K562 (cell line): Measurements from ENCODE around the gene DMAC2. TPM values are rescaled to one million over a fixed set of nuclear protein-coding genes. Genes with fewer than 3 reads are reported as not detected.

Source experiments
- ATAC-seq: fragments of 200-7000 bp; cut with Tn5 transposase; 3 replicates; pipeline ENCODE4 v1.9.1; 2020; ENCODE audit warnings: moderate library complexity
- BruUV-seq: library from RNA; stranded (reverse); fragments of 400-500 nt; replicated peaks from 2 replicates; lab custom pipeline; 2021; lab: Mats Ljungman, UMichigan
- CTCF ChIA-PET: fragments of 300-600 bp; formaldehyde crosslinking; extraction: SDS; loops from one replicate; lab custom pipeline; 2021; ENCODE audit warnings: low intra/inter-chr PET ratio; lab: Yijun Ruan, JAX
- POLR2A ChIA-PET: fragments of 300-600, 350-650 bp; sonication (Branson Sonifier 250); formaldehyde crosslinking; extraction: SDS; loops from one replicate; lab custom pipeline; 2021; ENCODE audit warnings: antibody characterized with exemption, inconsistent platforms; lab: Yijun Ruan, JAX
- DNase-seq, 4 experiments: peaks; one replicate each; pipeline versions ENCODE4 v3.0.0 to v3.0.0-alpha.2; 2011 to 2018; ENCODE audit warnings: low spot score in 3 of 4, mixed read lengths in 3 of 4; ENCODE audit errors: extremely low read depth in 1 of 4
- FAIRE-seq: peaks from 2 replicates; lab custom pipeline; 2011; peaks lifted over from hg19 to GRCh38; lab: Jason Lieb, UNC
- H2AFZ ChIP-seq: 2 replicates; pipeline ENCODE4 v1.6.0; 2011; ENCODE audit warnings: low read depth, low read length, control low read depth, inconsistent platforms
- H3K27ac ChIP-seq: fragments of 200-600 bp; 3 replicates; pipeline ENCODE4 v1.8.0; 2011; ENCODE audit warnings: low read depth, mild to moderate bottlenecking, control low read depth, inconsistent platforms, low read length, moderate library complexity, mixed read lengths; ENCODE audit errors: extremely low read depth
- H3K27me3 ChIP-seq, 2 experiments: fragments of 300-600 bp in 1 of 2; 2 replicates in 1 of 2; 3 replicates in 1 of 2; pipeline versions ENCODE4 v1.6.0 to v1.8.0; 2011; ENCODE audit warnings: inconsistent platforms in 2 of 2, low read length in 2 of 2, mild to moderate bottlenecking in 1 of 2, mixed read lengths in 1 of 2, moderate library complexity in 1 of 2; ENCODE audit not compliant: control insufficient read depth in 2 of 2, insufficient read depth in 2 of 2
- H3K36me3 ChIP-seq: fragments of 300-600 bp; 3 replicates; pipeline ENCODE4 v1.8.0; 2011; ENCODE audit warnings: mild to moderate bottlenecking, low read length, inconsistent platforms; ENCODE audit not compliant: control insufficient read depth, insufficient read depth
- H3K4me1 ChIP-seq, 2 experiments: fragments of 200-600 bp in 1 of 2; replicated peaks in 1 of 2; 2 replicates in 1 of 2; 3 replicates in 1 of 2; pipeline versions ENCODE4 v1.5.1 to v1.8.0; 2011; ENCODE audit warnings: inconsistent platforms in 2 of 2, low read length in 2 of 2, mild to moderate bottlenecking in 1 of 2, mixed read lengths in 1 of 2, moderate library complexity in 1 of 2; ENCODE audit not compliant: control insufficient read depth in 2 of 2, insufficient read depth in 2 of 2
- H3K4me2 ChIP-seq: 2 replicates; pipeline ENCODE4 v1.6.1; 2011; ENCODE audit warnings: low read length, control low read depth, inconsistent platforms, mixed read lengths; ENCODE audit not compliant: insufficient read depth
- H3K4me3 ChIP-seq: fragments of 200-600 bp; sonication (generic), shearing (Covaris generic); 2 replicates; pipeline ENCODE4 v1.5.1; 2016; ENCODE audit warnings: control low read depth, inconsistent platforms
- H3K79me2 ChIP-seq: fragments of 200-600 bp; 3 replicates; pipeline ENCODE4 v1.8.0; 2011; ENCODE audit warnings: low read length, inconsistent platforms; ENCODE audit not compliant: control insufficient read depth, insufficient read depth
- H3K9ac ChIP-seq, 2 experiments: 2 replicates each; pipeline versions ENCODE4 v1.6.0 to v1.6.1; 2011; ENCODE audit warnings: low read depth in 2 of 2, low read length in 2 of 2, control low read depth in 1 of 2, inconsistent platforms in 1 of 2, mild to moderate bottlenecking in 1 of 2, mixed read lengths in 1 of 2; ENCODE audit not compliant: insufficient read depth in 1 of 2
- H3K9me1 ChIP-seq: one replicate; pipeline ENCODE4 v1.6.0; 2011; ENCODE audit warnings: inconsistent platforms, mild to moderate bottlenecking, low read length, moderate library complexity; ENCODE audit not compliant: control insufficient read depth, insufficient read depth
- H3K9me3 ChIP-seq: replicated peaks from 2 replicates; pipeline ENCODE4 v1.5.1; 2011; ENCODE audit warnings: low read depth, low read length, inconsistent platforms; ENCODE audit not compliant: control insufficient read depth, insufficient read depth
- H4K20me1 ChIP-seq: replicated peaks from 2 replicates; pipeline ENCODE4 v1.6.1; 2011; ENCODE audit warnings: low read length, inconsistent platforms, mixed read lengths; ENCODE audit not compliant: control insufficient read depth, insufficient read depth
- HOXB6 ChIP-seq: fragments of 250-450 bp; sonication (Bioruptor Pico); IDR thresholded peaks from 2 replicates; pipeline ENCODE4 v1.5.1; 2022; ENCODE audit warnings: mild to moderate bottlenecking, borderline replicate concordance
- KLF13 ChIP-seq: fragments of 450-650 bp; IDR thresholded peaks from 2 replicates; pipeline ENCODE4 v1.6.1; 2016; ENCODE audit warnings: missing genetic modification characterization, low read depth, mild to moderate bottlenecking, missing compliant biosample characterization, moderate library complexity, borderline replicate concordance
- ZKSCAN1 ChIP-seq: fragments of 150-350 bp; IDR thresholded peaks from 2 replicates; pipeline ENCODE4 v1.6.1; 2016; ENCODE audit warnings: low read depth, low read length
- ZNF79 ChIP-seq: fragments of 250-450 bp; sonication (Bioruptor Pico); IDR thresholded peaks from 2 replicates; pipeline ENCODE4 v1.4.0; 2020; ENCODE audit warnings: low read depth, mild to moderate bottlenecking, moderate library complexity
- WGBS: fragments of 100-300 bp; shearing (Covaris generic); methylation state at CpG from one replicate; pipeline ENCODE4 v1.1.6; 2016; ENCODE audit warnings: low coverage, mixed read lengths; ENCODE audit not compliant: insufficient coverage; ENCODE audit errors: missing lambda C conversion rate; 5-methylcytosine and 5-hydroxymethylcytosine counted together
- in situ Hi-C: fragments of 300-500 bp; cut with MboI; formaldehyde crosslinking; loops from 4 replicates; pipeline ENCODE4 v1.15.0; 2018; ENCODE audit warnings: inconsistent platforms, mixed read lengths
- intact Hi-C: fragments of 100-400 bp; cut with micrococcal nuclease; formaldehyde crosslinking; loops from 2 replicates; pipeline ENCODE4 v1.14.2; 2022
- polyA plus RNA-seq, 8 experiments: library from polyadenylated mRNA; depleted of rRNA in 4 of 8; stranded (reverse) in 5 of 8; unstranded in 3 of 8; fragments of >200 nt; fragmentation: Nextera tagmentation in 2 of 8; fragmentation: Illumina TruSeq in 1 of 8; extraction: Ambion mirVana in 2 of 8; extraction: Trizol in 1 of 8; gene quantifications; 2 replicates each; pipeline versions ENCODE4 v1.2.1 to v1.2.3, GENCODE V29; 2011 to 2014; ENCODE audit warnings: inconsistent platforms in 1 of 8, missing spikeins in 1 of 8
- total RNA-seq, 7 experiments: library from RNA; depleted of rRNA in 6 of 7; stranded (reverse); fragments of >200 nt in 6 of 7; fragmentation: Illumina TruSeq in 2 of 7; extraction: Trizol in 2 of 7; gene quantifications; 2 replicates each; pipeline versions ENCODE4 v1.2.1 to v1.2.3, GENCODE V29; 2011 to 2021; ENCODE audit warnings: low replicate concordance in 1 of 7
- TF ChIP-seq, protein P1 (sequence below): IDR thresholded peaks from 3 replicates; pipeline ENCODE4 v1.6.1; 2011; ENCODE audit warnings: borderline replicate concordance, mild to moderate bottlenecking, moderate library complexity; ENCODE audit not compliant: insufficient read length; ENCODE audit errors: extremely low read depth
- TF ChIP-seq, protein P2 (sequence below): sonication (generic); formaldehyde crosslinking; IDR thresholded peaks from 2 replicates; pipeline ENCODE4 v1.8.0; 2023; ENCODE audit warnings: mild to moderate bottlenecking, missing genetic modification reagents

The DMAC2 gene
- total and polyA plus RNA-seq, 9 of the 15 experiments (the other 6 are each of a cell fraction or from before 2014, with no cell fraction given), result 12.9 to 61.2 (median 43.1) TPM

DNA sequence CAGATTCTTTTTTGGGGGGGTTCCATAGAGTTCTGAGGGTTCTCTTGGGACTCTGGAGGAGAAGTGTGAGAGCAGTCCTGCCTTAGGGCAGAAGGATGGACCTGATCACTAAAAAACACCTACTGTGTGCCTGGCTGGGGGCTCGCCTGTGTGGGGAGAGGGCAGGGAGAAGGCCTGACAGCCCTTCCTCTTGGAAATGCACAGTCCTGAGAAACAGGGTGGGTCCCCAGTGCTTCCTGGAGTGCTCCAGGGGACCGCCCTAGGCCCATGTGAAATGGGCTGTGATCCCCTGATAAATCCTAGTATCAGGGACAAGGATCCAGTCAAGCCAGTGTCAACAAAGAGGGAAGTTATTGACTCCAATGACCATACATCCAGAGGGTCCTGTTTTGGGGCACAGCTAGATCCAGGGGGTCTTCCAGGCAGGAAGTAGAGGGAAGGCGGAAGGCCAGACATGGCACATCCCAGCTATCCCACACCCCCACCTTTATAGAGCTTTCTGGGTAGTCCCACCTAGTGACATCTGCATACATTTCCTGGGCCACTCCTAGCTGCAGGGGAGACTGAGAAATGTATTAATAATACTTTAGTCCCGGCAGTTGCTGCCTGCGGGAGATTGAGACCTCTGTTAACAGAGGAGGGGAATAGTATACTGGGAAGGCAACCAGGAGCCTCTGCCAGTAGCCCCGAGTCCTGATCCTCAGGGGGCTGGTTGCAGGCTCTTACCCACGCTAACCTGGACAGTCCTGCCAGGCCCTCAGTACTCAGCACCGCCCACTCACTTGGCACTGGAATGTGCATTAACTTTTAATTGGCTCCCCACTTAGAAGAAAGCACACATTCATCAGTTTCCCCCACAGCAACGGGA lies 28.4 kb downstream of the DMAC2 start:
- Histone ChIP-seq H3K27me3 (no peaks in the 10 kb centered on the region), H4K20me1 (no peaks in the 10 kb centered on the region), H3K9me3 (no peaks in the 10 kb centered on the region), H3K9me1 (no peaks in the 10 kb centered on the region), H3K79me2 (no peaks in the 10 kb centered on the region), H2AFZ (no peak overlapping the region), H3K4me2 (no peak overlapping the region), H3K27ac (no peak overlapping the region), H3K4me1 (peaks cover 7 to 12% of the 10 kb centered on the region in 2 experiments; a peak in 4 of 5 replicates), H3K36me3 (peaks cover 30% of the 10 kb centered on the region; the same call in 1 of the 3 replicates), H3K4me3 (no peak overlapping the region), H3K9ac (0 out of 4 replicates have a peak overlapping the region, but pooled peaks of 1 of the 2 experiments have one; percentile 60)
- DNase-seq (no peak), ATAC-seq (no peak), FAIRE-seq (no peak)
- no TSS peak for BruUV-seq
- ChIA-PET POLR2A (interaction anchor here (1.1 to 1.2 kb wide), 2 partner anchors 12 kb away, joined by 3 to 4 read pairs; no protein-coding TSS in a partner anchor), CTCF (no interaction called here)
- no peak for TF ChIP-seq KLF13 (tag)
- no peak for TF ChIP-seq ZNF79
- TF ChIP-seq ZKSCAN1, result peak; percentile 70
- TF ChIP-seq, protein P1, sequence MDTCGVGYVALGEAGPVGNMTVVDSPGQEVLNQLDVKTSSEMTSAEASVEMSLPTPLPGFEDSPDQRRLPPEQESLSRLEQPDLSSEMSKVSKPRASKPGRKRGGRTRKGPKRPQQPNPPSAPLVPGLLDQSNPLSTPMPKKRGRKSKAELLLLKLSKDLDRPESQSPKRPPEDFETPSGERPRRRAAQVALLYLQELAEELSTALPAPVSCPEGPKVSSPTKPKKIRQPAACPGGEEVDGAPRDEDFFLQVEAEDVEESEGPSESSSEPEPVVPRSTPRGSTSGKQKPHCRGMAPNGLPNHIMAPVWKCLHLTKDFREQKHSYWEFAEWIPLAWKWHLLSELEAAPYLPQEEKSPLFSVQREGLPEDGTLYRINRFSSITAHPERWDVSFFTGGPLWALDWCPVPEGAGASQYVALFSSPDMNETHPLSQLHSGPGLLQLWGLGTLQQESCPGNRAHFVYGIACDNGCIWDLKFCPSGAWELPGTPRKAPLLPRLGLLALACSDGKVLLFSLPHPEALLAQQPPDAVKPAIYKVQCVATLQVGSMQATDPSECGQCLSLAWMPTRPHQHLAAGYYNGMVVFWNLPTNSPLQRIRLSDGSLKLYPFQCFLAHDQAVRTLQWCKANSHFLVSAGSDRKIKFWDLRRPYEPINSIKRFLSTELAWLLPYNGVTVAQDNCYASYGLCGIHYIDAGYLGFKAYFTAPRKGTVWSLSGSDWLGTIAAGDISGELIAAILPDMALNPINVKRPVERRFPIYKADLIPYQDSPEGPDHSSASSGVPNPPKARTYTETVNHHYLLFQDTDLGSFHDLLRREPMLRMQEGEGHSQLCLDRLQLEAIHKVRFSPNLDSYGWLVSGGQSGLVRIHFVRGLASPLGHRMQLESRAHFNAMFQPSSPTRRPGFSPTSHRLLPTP, result no peak
- TF ChIP-seq, protein P2, sequence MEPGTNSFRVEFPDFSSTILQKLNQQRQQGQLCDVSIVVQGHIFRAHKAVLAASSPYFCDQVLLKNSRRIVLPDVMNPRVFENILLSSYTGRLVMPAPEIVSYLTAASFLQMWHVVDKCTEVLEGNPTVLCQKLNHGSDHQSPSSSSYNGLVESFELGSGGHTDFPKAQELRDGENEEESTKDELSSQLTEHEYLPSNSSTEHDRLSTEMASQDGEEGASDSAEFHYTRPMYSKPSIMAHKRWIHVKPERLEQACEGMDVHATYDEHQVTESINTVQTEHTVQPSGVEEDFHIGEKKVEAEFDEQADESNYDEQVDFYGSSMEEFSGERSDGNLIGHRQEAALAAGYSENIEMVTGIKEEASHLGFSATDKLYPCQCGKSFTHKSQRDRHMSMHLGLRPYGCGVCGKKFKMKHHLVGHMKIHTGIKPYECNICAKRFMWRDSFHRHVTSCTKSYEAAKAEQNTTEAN (CRISPR knock-in tag), result no peak
- TF ChIP-seq HOXB6, result no peak
- intact Hi-C loops, result no loop called here
- WGBS, result 79% methylated on average over 8 of the region's 9 CpGs
- in situ Hi-C loops, result no loop called here
